Testis (tissue), 3 donors: ENCODE data around the gene TNS1. TPM values are rescaled to one million over a fixed set of nuclear protein-coding genes. Genes with fewer than 3 reads are reported as not detected.
A peak's percentile ranks its signal among the peaks of the same experiment; 100 is the strongest.

Source experiments
- DNase-seq: peaks from one replicate; pipeline ENCODE4 v3.0.0-alpha.2; 2019
- H3K27ac ChIP-seq, 2 donors: fragments of 200-600 bp; sonication (generic); one replicate each; pipeline ENCODE4 v1.5.1; 2019
- H3K27me3 ChIP-seq: fragments of 200-600 bp; sonication (generic); one replicate; pipeline ENCODE4 v1.5.1; 2019
- H3K36me3 ChIP-seq: fragments of 200-600 bp; sonication (generic); one replicate; pipeline ENCODE4 v1.5.1; 2017; ENCODE audit warnings: low read depth; ENCODE audit errors: missing control alignments
- H3K4me1 ChIP-seq: fragments of 200-600 bp; sonication (generic); one replicate; pipeline ENCODE4 v1.5.1; 2019
- H3K4me3 ChIP-seq, 2 donors: fragments of 200-600 bp; sonication (generic); one replicate each; pipeline ENCODE4 v1.5.1; 2017 to 2019
- H3K9me3 ChIP-seq: fragments of 200-600 bp; sonication (generic); one replicate; pipeline ENCODE4 v1.5.1; 2017
- POLR2A ChIP-seq: fragments of 450-650 bp; IDR thresholded peaks from one replicate; pipeline ENCODE4 v1.6.1; 2017; ENCODE audit warnings: antibody characterized with exemption, mild to moderate bottlenecking, moderate library complexity
- WGBS, 2 donors: methylation state at CpG; one replicate each; pipeline ENCODE4 v1.1.5; 2018; 5-methylcytosine and 5-hydroxymethylcytosine counted together
- intact Hi-C: fragments of 100-400 bp; cut with DNase I; formaldehyde crosslinking; loops from one replicate; pipeline ENCODE4 v1.15.1; 2023; ENCODE audit warnings: low total_unique reads
- polyA plus RNA-seq: library from polyadenylated mRNA; stranded (reverse); fragments of 350-450 nt; fragmentation: Illumina TruSeq; extraction: RNeasy Lipid Tissue Mini Kit (QIAGEN cat#74804); gene quantifications from one replicate; pipeline ENCODE4 v1.2.3, GENCODE V29; 2014; ENCODE audit warnings: low read depth, low replicate concordance; ENCODE audit not compliant: insufficient read depth
- total RNA-seq, 2 donors: library from RNA; depleted of rRNA; stranded (reverse); fragments of >200 nt; gene quantifications; one replicate each; pipeline ENCODE4 v1.2.3, GENCODE V29; 2016
- TF ChIP-seq, protein P1 (sequence below), 3 experiments: fragments of 450-650 bp in 2 of 3; fragments of 200-600 bp in 1 of 3; sonication (generic) in 1 of 3; IDR thresholded peaks; one replicate each; pipeline ENCODE4 v1.5.1; 2016 to 2019; ENCODE audit warnings: antibody characterized with exemption in 3 of 3, mild to moderate bottlenecking in 2 of 3, moderate library complexity in 1 of 3

TNS1 gene
- total and polyA plus RNA-seq, 3 donors from 2014 or later: 75.9 to 256 (median 227) TPM

DNA sequence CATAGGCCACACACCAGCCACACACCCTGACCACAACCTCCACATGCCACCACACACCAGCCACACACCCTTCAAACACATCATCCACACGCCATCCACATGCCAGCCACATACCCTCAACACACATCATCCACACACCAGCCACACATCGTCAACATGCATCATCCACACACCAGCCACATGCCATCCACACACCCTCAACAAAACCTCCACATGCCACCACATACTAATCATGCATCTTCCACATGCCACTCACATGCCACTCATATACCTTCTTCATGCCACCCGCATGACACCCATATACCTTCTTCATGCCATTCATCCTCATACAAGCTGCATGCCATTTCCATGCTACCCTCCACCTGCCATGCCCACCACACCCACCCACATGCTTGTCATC lies 12.4 kb downstream of the TNS1 start:
- Histone ChIP-seq H3K4me3 (no peak overlapping the region), H3K27me3 (no peaks in the 10 kb centered on the region), H3K9me3 (no peaks in the 10 kb centered on the region), H3K36me3 (no peaks in the 10 kb centered on the region), H3K27ac (no peak overlapping the region), H3K4me1 (peaks cover 37% of the 10 kb centered on the region)
- DNase-seq: no peak
- WGBS, 2 donors: 89 to 93% methylated on average over 3 of the region's 3 CpGs
- intact Hi-C loops: no loop called here
- no peak for TF ChIP-seq POLR2A
- TF ChIP-seq, protein P1, sequence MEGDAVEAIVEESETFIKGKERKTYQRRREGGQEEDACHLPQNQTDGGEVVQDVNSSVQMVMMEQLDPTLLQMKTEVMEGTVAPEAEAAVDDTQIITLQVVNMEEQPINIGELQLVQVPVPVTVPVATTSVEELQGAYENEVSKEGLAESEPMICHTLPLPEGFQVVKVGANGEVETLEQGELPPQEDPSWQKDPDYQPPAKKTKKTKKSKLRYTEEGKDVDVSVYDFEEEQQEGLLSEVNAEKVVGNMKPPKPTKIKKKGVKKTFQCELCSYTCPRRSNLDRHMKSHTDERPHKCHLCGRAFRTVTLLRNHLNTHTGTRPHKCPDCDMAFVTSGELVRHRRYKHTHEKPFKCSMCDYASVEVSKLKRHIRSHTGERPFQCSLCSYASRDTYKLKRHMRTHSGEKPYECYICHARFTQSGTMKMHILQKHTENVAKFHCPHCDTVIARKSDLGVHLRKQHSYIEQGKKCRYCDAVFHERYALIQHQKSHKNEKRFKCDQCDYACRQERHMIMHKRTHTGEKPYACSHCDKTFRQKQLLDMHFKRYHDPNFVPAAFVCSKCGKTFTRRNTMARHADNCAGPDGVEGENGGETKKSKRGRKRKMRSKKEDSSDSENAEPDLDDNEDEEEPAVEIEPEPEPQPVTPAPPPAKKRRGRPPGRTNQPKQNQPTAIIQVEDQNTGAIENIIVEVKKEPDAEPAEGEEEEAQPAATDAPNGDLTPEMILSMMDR (IDR thresholded peaks at IDR 0.05): no peak

DNA sequence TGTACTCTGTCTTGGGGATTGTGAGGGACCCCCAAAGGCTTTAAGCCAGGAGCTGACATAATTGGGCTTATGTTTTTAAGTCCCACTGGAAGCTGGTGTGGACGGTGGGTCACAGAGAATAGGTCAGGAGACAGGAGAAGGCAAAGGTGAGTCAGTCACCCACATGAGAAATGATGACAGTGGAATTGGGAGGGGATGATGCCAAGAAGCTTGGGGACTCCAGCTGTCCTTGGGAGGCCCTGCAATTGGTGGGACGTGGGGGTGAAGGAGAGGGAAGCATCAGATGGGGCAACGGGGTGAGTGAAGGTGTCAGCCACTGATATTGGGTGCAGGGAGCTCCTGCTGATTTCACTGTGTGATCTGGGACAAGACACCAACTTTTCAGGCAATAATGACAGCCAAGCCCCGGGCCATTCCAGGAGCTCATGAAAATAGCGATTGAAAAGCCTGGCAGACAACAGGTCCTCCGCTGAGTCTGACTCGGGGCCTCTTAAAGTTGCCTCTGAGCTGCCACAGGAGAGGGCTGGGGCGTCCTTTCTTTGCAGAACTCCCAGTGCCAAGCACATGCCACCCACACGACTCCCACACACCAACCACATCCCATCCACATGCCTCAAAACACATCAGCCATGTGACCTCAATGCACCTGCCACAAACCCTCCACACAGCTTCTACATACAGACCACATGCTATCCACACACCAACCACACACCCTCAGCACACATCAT lies 13.4 kb downstream of the TNS1 start:
- H3K36me3 ChIP-seq: no peaks in the 10 kb centered on the region
- no peak overlapping the region for H3K27ac ChIP-seq
- DNase-seq: no peak
- H3K4me1 ChIP-seq: peaks cover 28% of the 10 kb centered on the region
- H3K27me3 ChIP-seq: no peaks in the 10 kb centered on the region
- H3K4me3 ChIP-seq: no peak overlapping the region
- WGBS, 2 donors: 72 to 76% methylated on average over 9 of the region's 9 CpGs
- H3K9me3 ChIP-seq: no peaks in the 10 kb centered on the region
- TF ChIP-seq, protein P1 (IDR thresholded peaks at IDR 0.05): no peak
- no peak for TF ChIP-seq POLR2A
- intact Hi-C loops: loop anchor here (5.0 to 10.0 kb wide), 2 partner anchors 85 to 197 kb away; no protein-coding TSS in a partner anchor

DNA sequence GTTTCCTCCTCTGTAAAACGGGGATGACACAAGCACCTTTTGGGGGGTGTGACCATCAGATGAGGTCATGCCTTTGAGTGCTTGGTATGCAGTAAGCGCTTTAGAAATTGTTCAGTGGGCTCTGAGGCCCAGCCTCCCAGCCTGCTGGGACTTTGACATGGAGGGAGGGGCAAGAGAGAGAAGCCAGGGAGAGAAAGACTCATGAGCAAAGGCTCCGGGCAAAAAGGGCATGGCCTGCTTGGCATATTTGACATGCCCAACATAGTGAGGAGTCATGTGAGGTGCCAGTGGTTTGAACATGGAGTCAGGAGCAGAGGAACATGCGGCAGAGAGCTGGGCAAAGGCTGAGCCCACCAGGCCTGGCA lies 14.0 kb downstream of the TNS1 start:
- DNase-seq: no peak
- WGBS, 2 donors: 55 to 77% methylated on average over 4 of the region's 4 CpGs
- no peak for TF ChIP-seq POLR2A
- TF ChIP-seq, protein P1 (IDR thresholded peaks at IDR 0.05): no peak
- Histone ChIP-seq H3K9me3 (no peaks in the 10 kb centered on the region), H3K27ac (peak overlapping the region in 1 of 2 donors; percentile 52), H3K36me3 (no peaks in the 10 kb centered on the region), H3K4me3 (no peak overlapping the region), H3K4me1 (peaks cover 22% of the 10 kb centered on the region), H3K27me3 (no peaks in the 10 kb centered on the region)
- intact Hi-C loops: loop anchor here (5.0 to 10.0 kb wide), 2 partner anchors 84 to 197 kb away; no protein-coding TSS in a partner anchor

DNA sequence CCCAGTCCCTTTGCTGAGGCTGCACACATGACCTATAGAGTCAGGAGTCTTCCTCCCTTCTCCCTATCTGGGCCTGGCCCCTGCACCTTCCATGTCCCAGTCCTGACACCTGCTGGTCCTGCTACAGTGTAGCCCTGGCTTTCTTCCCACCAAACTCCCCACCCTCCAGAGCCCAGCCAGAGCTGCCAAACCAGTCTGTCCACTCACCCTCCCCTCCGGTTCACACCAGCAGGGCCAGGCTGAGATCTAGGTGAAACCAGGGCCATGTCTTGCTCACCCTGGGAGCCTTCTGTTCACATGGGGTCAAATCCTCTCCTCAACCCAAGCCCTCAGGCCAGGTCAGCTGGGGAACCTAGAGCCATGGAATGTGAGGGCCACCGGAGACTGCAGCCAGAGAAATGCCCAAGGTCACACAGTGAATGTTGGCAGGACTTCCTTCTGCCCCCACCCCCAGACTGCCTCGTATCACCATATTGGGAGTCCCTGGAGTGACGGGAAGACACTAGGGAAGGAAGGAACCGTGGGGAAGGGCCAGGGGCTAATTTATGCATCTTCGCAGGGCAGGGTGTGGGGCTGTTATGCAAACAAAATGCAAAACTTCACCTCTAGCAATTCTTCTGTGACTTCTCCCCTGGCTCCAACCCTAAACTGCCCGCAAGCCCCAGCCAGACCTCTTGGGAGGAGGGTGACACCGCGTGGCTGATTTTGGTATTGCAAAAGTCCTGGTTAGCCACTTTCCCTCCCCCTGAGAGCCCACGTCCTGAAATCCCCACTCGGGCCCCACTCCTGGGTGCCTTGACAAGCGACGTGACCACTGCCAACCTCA lies 14.6 kb downstream of the TNS1 start:
- 25 to 34% methylated on average over 13 of the region's 13 CpGs for WGBS, 2 donors
- H3K4me3 ChIP-seq: no peak overlapping the region
- no peak for TF ChIP-seq POLR2A
- TF ChIP-seq, protein P1 (IDR thresholded peaks at IDR 0.05): peak; percentile 89 to 91 (median 90)

More for the DNA sequence above, 14.6 kb downstream of the TNS1 start:
- intact Hi-C loops: loop anchor here (5.0 to 10.0 kb wide), 2 partner anchors 83 to 196 kb away; no protein-coding TSS in a partner anchor
- no peaks in the 10 kb centered on the region for H3K27me3 ChIP-seq
- H3K27ac ChIP-seq: peak overlapping the region in 1 of 2 donors; percentile 52
- DNase-seq: peak; percentile 93
- no peaks in the 10 kb centered on the region for H3K9me3 ChIP-seq
- no peaks in the 10 kb centered on the region for H3K36me3 ChIP-seq
- peaks cover 16% of the 10 kb centered on the region for H3K4me1 ChIP-seq
